Stimulated activated CD8-positive, alpha-beta memory T cell treated with anti-CD3 and anti-CD28 coated beads, Interleukin-15, amount 100 ng/mL, for 4 hours (primary cell): Measurements from ENCODE around the gene HOXA9.

Experiments
- DNase-seq, 2 donors: peaks; one replicate each; pipeline ENCODE4 v3.0.0-alpha.2; 2020; ENCODE audit warnings: low read depth in 2 of 2

The HOXA9 gene

DNA sequence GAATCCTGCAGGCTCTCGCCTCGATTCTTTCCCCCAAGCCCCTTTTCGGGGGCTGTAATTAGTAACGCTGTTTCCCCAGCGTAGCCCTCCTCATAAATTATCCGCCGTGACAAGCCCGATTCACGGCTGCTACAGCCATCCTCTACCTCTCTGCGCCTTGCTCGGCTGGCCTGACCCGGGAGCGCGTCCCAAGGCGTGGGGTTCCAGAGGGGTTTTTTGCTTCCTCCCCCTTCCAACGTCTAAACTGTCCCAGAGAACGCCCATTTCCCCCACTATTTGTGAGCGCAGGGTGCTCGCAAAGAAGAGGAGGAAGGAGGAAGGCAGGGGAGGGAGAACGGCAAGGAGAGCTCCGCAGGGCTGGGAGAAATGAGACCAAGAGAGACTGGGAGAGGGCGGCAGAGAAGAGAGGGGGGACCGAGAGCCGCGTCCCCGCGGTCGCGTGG lies 22.7 kb downstream of the HOXA9 start:
- DNase-seq = no peak

- DNase-seq = no peak
Measured at GRCh38 chr7:27141923-27142579, 23.3 kb downstream of the HOXA9 start.

DNA sequence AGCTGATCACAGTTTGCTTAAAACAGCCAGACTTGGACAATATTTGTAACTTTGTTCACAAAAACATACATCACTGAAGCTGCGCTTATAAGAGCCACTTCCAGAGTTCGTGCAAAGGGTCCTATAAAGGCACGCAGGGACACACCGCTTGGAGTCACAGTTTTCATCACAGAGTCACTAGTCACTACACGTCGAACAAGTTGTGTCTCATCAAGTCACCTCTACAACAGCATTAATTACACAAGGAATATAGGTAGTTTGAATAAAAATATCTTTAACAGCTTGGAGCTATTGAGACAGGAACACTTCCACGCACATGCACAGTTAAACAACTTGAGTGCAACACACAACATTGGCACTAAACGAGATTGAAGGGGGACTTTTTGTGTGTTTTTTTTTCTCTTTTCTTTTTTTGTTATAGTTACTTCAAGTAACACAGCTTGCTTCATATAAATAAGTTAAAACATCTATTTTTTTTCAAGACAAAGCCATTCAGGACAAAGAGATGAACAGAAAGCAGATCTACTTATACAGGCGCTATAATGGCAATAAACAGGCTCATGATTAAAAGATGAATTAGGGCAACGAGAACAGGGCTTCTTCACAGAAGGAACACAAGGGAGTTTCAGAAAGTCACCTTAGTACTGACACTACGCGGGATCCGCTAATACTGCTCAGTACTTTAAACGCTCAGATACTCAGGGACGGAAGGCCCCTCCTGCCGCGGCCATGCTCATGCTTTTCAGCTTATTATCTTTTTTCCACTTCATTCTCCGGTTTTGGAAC lies 24.0 kb downstream of the HOXA9 start:
- DNase-seq = no peak

- DNase-seq = no peak
Measured at GRCh38 chr7:27140126-27140857, 25.0 kb downstream of the HOXA9 start.

DNA sequence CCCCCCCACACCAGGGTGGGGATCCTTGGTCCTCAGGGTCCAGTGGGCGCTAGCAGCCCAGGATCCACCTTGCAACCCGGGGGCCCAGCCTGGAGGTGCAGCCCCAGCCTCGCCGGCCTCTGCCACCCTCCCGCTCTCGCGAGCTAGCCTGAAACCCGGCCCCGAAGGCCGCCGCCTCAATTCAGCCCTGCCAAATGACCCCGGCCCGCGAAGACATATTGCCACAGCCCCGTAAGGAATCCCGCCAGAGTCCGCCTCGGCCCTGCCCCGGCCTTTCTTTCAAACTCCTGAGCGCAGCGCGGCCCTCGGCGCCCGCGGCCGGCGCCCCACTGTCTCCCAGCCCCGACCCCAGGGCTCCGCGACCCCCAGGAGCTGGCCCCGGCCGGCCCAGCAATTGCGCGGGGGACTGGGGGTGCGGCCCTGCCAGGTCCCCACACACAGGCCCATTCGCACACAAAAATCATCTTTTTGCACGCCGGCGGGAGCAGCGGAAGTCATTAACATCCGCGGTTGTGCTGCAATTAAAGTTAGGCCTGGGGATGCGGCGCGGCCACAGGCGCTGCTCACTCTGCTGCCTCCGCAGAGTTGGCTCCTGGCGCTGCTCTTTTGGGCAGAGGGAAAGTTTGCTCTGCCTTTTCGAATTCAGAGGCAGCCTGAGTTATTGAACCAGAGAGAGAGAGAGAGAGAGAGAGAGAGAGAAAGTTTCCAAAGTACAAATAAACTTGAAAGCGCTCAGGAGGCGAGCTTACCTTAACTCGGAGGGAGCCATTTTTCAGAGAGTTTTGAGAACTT lies 25.8 kb downstream of the HOXA9 start:
- no peak for DNase-seq

- DNase-seq = no peak
Measured at GRCh38 chr7:27138985-27139333, 26.4 kb downstream of the HOXA9 start.

DNA sequence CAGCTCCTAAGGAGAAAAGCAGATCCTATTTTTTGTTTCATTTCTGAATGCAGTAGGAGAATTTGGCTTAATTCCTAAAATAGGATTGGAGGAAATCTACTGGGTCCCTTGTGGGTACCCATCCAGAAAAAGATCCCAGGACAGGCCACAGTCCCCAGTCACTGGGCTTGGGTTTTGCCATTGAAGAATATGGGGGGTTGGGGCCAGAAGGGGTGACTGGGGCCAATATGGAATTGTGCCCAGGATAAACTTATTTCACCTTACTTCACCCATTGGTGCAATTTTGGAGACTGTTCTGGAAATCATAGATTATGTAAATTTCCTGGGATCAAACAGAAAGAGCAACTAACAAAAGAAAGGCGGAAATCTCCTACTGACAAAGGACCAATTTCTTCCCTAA lies 26.9 kb downstream of the HOXA9 start:
- no peak for DNase-seq

DNA sequence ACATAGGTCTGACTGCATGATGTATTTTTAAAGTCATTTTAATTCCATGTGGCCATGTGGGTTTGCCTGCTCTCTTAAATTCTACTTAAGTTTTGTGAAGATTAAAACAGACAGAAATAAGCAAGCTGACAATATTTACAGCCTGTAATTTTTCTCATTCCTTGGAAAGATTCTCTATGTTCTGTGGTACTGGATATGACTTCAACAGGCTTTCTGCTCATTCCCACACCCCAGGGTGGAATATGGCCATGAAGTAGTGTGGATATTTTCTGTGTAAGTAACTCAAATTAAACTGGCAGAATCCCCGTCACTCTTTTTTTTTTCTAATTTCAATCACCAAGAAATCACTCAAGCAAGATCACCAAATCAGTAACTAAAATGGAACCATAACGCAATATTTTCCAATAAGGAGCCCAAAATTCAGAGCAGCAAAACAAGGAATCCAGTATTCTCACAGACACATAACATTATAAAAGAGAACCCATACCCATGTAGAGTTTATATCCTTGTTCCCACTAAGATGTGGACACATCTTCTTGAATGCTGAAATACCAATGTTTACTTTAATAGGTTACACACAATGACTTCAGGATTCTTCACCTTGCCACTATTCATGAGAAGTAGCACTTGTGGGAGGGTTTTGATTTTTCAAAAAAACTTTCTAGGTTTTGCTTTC lies 27.6 kb downstream of the HOXA9 start:
- no peak for DNase-seq

DNA sequence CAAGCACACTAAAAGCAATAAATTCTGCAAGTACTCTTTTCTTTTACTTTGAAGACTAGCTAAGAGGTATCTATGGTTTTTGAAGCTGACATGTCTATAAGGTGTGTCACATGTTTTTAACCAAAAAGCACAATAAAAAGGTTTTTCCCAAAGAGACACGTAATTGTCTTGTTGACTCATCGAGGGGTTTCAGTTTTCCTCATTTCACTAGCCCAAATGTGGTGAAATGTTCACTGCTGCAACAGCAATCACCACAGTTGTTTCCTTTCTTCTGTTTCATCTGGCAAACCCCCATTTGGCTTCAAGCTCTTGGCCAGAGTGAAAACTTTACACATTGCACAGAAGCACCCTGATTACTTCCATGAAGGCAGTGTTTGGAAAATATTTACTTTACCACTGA lies 30.9 kb downstream of the HOXA9 start:
- DNase-seq = no peak

DNA sequence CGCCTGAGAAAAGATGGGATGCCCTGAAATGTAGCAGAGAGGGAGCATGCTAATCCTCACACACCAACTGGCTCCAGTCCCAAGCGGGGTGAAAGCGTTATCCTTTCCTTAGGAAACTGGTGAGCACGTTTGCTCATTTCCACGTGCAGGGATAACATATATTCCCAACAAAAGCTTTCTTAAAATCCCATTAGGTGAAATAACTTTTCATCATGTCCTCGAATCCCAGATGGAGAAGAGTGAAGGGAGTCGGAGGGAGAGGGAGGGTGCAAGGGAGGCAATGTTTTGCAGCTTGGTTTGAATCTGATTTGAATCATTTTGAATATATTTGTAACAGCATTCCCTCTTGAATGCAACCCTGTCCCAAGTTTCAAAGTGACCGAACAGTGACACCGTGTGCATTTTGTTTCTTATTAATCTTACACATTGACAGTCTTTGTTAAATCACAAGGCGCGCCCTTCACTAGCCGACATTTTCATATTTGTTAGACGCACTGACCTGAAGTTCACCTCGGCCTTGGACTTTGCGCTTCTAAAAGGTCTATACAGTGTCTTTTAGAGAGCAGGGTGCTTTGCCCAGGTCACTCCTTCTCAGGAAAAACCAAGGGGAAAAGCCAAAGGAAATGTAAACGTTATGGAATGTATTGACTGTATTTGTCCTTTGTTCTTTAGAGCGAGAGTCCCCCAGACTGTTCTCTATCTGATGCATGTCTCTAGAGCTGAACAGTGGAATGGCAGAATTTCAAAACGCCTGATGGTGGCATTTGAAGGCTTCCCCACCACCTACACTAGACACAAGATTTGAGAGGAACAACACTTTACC lies 31.7 kb downstream of the HOXA9 start:
- DNase-seq = no peak

DNA sequence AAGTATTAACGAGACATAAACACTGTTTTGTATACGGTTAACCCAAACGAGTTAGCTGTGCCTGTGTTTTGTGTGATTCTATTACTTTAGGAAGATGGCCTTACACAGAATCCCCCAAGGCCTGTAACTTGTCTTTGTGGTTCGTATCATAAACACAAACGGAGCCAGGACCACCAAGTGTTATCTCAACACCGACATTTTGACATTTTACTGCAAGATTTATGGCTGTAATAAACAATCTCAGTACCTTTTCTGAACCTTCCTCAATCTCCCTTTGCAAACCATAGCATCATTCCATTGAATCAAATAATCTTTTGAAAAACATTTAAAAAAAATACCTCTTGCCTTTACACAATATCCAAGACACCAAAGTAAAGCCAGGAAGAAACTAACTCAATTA lies 32.4 kb downstream of the HOXA9 start:
- DNase-seq = no peak

GRCh38 chr7:27132214-27132613 lies 33.1 kb downstream of the HOXA9 start:
- no peak for DNase-seq

DNA sequence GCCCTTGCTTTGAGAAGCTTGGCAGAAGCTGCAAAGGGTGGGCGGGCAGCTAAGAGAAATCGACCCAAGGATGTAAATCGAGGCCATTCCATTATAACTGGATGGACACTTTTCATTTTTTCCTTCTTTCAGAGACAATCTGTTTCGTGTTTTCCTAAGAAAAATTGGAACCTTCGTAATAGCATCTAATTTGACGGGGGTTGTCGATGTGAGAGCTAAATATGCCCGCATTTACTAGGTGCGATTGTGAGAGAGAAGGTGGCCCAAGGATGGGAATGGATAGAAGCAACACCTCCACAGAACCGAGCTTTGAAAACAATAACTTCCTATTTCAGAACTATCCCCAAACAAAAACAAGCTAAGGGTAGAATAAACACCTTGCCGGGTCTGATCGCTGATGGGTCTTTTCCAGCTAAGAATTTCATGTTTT lies 33.9 kb downstream of the HOXA9 start:
- DNase-seq = no peak

DNA sequence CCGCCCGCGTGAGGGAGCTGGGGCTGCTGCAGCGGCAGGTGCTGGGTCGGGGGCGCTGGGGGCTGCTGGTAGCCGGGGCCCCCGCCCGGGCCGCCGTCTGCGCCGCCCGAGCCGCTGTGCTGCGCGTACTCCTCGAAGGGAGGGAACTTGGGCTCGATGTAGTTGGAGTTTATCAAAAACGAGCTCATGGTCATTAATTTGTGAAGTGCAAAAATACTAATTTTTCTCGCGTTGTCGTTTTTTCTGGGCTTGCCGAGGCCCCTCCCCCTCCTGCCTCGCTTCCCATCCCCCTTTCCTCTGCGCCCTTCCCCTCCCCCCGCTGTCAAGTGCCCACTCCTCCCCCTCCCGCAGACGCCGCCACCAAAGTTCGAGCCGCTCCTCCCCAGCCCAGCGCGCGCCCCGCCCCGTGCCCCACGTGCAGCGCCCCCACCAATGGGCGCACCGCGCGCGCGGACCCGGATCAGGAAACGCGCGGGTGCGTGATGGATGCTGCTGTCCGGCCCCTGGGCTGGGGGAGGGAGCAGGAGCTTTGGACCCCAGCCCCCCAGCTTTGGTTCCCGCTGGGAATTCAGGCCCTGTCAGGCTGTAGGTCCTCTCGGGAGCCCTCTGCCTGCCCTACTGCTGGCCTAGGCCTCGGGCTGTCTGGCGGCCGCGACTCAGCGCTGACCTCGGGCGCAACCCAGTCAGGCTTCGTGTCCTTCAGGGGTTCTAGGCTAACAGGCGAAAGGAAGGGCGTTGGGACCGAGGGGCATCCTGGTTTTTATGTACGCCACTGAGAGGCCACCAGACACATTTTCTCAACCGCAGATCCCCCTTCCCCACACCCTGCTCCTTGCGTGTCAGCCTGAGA lies 34.6 kb downstream of the HOXA9 start, which contains the start of gene HOXA4:
TSS of gene HOXA4 (minus strand) at position 218 of the 850 bp plus-strand sequence. CDS start at position 194, 24 bp downstream.
- DNase-seq = peak; percentile 37 to 63

DNA sequence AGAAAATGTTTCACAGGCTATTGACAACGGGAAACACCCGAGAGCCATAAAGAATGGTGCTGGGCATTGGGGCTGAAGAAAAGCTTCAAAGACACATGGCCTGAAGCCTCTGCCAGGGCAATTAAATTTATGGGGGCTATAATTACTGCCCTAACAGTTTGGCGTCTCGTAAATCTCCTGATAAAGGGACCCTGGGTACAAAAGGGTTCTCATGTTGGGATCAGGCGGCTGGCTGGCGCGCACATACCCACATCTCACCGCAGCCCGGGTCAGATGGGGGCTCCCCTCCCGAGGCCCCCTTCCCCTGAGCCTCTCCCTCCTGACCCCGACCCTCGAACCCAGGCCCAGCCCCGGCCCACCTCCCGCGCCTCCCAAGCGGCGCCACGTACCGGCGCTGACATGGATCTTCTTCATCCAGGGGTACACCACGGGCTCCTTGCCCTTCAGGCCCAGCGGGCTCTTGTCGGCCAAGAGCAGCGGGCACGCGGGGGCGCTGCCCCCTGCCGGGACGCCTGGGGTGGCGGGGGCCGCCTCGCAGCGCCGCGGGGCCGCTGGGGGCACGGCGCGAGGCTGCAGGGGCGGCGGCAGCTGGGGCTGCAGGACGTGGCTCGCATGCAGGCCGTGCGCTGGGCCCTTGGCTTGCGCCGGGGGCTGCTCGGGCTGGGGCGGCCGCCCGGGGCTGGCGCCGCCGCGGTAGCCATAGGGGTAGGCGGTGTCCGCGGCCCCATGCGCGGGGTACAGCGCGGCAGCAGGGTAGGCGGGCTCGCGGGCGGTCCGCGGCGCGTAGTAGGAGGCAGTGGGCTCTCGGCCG lies 35.4 kb downstream of the HOXA9 start:
- no peak for DNase-seq

DNA sequence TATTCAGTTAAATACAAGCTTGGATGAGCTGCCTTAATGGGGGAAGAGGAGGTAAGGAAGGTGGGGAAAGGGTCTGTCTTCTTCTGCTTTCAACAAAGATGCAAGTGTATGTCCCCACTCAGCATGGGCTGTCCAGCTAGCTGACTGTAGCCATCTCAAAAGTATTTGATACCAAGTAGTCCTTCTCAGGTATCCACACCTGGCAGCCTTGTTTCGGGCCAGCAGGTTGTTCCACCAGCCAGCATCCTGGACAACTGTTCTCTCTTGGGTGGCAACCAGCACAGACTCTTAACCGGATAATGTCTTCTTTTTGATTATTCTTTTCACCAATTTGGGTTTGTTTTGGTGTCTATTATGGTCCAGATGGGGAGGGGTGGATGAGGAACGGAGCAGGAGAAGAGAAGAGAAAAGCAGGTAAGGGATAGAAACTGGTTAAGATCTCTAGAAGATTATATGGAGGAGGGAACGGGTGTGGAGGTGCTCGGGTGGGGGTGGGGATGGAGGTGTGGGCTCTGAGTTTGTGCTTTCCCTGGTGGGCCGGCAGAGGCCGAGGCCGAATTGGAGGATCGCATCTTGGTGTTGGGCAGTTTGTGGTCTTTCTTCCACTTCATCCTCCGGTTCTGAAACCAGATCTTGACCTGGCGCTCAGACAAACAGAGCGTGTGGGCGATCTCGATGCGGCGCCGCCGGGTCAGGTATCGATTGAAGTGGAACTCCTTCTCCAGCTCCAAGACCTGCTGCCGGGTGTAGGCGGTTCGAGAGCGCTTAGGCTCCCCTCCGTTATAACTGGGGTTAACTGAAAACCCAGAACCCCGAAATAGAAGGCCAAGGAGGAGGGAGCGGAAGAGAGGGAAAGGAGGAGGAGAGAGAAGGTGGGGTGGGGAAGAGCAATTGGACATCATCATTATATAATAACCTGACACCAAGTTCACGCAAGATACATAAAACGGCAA lies 36.3 kb downstream of the HOXA9 start:
- DNase-seq = no peak

DNA sequence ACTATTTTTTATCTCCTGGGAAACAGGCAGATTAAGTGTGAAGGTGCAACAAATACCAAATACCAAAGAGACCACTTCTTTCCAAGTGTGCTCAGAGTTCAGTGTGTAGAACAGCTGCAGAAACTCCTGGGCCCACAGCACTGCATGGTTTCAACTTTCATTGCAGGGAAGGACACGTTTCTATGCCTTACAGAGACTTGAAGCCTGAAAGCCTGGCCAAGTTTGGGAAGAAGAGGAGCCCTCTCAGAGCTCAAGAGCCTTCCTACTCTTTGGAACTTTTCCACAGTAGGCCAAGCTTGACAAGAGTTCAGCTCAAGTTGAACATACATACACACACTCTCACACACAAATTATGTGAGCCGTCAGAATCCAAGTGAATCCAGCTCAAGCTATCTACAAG lies 37.3 kb downstream of the HOXA9 start:
- DNase-seq = no peak
